HG03280 (cell line): ENCODE data around the gene TBC1D3B.
"Not testable (repeated sequence)": the region's sequence is repeated elsewhere in the genome, so short reads cannot be mapped to it uniquely, and the experiment has no call there.

Experiments
- ATAC-seq: cut with Tn5 transposase; IDR thresholded peaks from one replicate; pipeline ENCODE4 v1.9.1; 2021; ENCODE audit warnings: mild to moderate bottlenecking, moderate library complexity; ENCODE audit not compliant: unreplicated experiment

The TBC1D3B gene

DNA sequence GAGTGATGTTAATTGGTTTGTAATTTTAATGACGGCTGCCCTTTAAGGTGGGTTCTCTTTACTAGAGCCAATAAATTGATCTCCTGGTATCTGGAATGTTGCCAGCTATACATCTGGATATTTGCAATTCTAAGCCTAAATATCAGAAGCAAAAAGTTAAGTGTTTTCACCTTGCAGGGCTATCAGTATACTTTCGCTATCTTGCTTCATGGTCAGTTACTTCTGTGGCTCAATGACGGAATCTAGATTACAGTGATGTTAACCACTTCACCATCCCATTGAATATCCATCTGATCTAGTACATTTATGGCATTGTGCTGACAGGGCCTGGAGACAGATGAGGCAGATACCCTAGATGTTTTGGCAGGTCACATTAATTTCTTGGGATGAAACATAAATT lies 44.5 kb downstream of the TBC1D3B start:
- ATAC-seq: no peak

- ATAC-seq: no peak
Observed at GRCh38 chr17:36131421-36131820, 45.0 kb downstream of the TBC1D3B start.

GRCh38 chr17:36130346-36130745 lies 46.1 kb downstream of the TBC1D3B start:
- ATAC-seq: no peak

- ATAC-seq: no peak
Observed at GRCh38 chr17:36129616-36130015, 46.8 kb downstream of the TBC1D3B start.

- no peak for ATAC-seq
Observed at GRCh38 chr17:36128411-36128978, 47.9 kb downstream of the TBC1D3B start.

DNA sequence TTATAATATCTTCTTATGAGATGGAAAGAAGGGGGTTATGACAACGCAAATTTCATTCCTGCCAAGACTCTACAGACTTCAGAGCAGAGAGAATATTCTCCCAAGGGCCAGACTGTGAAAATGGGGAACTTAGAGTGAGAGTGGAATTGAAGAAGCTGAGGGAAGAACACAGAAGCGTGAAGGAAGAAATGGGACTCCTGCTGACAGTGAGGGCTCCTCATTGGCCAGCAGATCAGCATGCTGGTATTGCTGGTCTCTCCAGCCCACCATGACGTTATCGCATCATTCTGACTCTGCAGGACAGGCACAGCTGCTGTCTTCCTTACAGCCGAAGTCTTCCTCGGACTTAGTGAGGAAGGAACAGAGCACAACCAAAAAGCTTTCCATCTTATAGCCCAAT lies 48.5 kb downstream of the TBC1D3B start:
- ATAC-seq: no peak

DNA sequence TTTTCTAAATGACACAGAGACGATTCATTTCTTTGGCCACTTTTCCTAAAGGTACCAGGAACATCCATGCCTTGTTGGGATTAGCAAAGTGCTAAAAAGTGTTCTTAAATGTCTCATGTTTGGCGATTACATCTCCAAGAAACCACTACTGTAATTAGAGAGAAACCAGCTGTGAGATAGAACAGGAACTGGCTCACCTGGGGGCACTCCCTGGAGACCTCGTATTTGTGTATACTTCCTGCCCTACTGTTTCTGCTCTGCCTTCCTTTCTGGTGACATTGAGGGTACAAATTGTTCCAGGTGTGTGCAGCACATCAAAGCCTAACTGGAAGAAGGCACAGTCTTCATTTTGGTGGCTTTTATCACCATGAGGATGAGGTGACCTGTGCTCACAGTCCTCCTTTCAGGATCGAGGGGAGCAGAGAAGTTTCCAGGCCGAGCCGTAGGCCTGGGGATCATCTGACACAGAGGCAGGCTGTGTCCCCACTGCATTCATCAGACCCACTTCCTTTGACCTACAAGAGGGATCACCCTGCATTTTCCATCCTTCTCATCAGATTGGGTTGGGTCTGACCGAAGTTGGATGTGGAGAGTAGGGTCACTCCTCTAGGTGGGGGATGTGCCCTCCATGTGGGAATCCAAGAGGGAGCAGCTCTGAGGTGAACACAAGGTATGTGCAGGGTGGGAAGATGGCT lies 49.1 kb downstream of the TBC1D3B start:
- peak; percentile 71 for ATAC-seq

DNA sequence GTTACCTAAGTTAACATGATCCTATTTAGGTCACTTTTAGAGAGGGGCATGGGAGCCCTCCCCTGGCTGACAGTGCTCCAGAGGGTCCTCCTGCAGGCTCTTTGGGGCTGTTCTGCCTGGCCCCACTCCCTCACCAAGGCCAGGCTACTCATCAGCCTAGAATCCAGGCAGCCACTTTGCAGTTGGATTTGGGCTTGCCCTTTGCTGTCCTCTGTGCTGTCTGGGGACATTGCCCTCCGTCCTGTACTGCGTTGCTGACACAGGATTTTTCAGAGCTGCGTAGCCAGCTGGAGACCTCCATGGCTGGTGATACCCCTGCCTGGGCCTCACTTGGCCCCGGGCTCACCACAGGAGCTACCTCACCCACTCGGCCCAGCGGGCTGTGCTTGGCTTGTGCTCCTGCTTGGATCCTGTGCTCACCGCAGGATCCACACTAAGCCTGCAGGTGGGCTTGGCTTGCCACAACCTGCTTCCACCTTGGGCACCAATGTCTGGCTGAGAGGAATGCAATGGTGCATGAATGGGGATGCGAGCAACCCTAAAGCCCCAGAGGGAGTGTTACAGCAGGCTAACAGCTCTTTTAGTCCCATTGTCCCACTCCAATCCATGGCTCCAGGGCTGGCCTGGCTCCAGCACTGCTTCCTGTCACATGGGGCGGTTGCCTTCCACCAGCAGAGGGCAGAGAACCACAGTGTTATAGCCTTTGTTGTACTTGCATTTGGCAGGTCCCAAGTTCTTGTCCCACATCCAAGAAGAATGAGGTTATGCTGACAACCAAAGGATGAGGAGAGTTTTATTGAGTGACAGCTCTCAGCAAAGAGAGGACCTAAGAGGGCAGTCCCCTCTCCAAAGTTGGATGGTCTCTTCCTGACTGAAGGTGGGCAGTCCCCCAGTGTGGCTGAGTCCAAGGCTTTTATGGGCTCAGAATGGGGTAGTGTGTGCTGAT lies 51.3 kb downstream of the TBC1D3B start:
- no peak for ATAC-seq

GRCh38 chr17:36123431-36123830 lies 53.0 kb downstream of the TBC1D3B start:
- no peak for ATAC-seq

- ATAC-seq: not testable (repeated sequence)
Observed at GRCh38 chr17:36121099-36121498, 55.3 kb downstream of the TBC1D3B start.

DNA sequence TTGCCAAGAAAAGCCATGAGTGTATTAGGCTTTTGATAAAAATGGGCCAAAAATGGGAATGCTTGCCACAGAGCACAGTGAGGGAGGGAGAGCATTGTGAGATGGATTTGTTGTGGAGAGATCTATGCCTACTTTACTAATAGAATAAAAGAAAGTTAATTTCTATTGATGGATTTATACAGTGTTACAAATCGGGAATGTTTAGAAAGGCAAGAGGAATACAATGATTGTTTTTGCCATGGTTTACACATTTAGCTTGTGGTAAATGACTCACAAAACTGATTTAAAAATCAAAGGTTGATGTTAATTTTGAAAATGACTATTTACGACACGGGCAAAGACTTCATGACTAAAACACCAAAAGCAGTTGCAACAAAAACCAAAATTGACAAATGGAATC lies 56.2 kb downstream of the TBC1D3B start:
- ATAC-seq: no peak

GRCh38 chr17:36118477-36119353 lies 57.7 kb downstream of the TBC1D3B start:
- no peak for ATAC-seq

DNA sequence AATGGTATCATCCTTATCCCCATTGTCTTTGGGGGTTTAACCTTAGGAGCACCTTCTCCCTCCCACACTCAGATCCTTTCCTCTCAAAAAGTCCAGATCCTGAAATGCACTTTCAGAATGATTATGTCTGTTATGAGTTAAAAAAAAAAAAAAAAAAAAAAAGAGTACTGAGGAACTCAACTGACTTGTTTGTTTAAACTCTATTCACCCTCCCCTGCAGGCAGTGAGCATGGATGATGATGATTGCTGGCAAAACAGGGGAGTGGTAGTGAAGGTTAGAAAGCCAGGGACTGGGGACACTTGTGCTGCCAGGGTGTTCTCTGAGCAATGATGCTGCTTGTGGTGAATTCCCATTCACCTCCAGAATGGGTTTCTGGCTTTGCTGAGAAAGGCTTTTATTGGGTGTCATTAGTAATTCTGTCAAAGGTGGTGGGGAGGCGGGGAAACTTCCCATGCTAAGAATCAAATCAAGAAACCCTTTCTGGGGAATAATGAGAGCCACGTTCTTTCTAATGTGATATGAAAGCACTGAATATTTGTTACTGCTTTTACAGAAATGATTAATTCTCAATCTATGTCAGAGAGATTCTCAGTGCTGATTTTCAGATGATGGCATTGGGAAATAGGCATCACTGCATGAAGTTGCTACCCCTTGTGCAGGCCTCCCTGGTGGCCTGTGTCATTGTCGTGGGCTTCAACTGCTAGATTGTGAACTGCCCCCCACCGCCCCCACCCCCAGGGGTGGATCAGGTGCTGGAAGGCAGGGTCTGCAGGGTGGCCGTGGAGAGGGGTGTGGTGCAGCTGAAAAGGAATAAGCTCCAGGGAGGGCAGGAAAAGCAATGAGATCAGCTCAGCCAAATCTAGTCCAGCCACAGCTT lies 58.7 kb downstream of the TBC1D3B start:
- ATAC-seq: no peak
